ENCODE measurements around the gene PLEKHG5. TPM values are rescaled to one million over a fixed set of nuclear protein-coding genes. Genes with fewer than 3 reads are reported as not detected.

PLEKHG5 gene
- total and polyA plus RNA-seq, 4 donors: 0.28 to 1.9 (median 1.1) TPM

GRCh38 chr1:6471086-6471969 is 20.1 kb downstream of the PLEKHG5 start:
- no peaks in the 10 kb centered on the region for H3K27me3 ChIP-seq (ENCODE audit: control insufficient read depth in 4 of 4, insufficient read depth in 4 of 4, low read length in 3 of 4)
- no peak for TF ChIP-seq ZBTB33 (IDR thresholded peaks at IDR 0.05)
- TF ChIP-seq RXRA (IDR thresholded peaks at IDR 0.05): no peak
- TF ChIP-seq GABPA (IDR thresholded peaks at IDR 0.05 in 1 of 2, conservative IDR thresholded peaks at IDR 0.05 in 1 of 2): no peak
- no peak for TF ChIP-seq CTCF (IDR thresholded peaks at IDR 0.05; ENCODE audit: low read depth, low read length, missing input control)
- 55% methylated on average over 67 of the region's 67 CpGs for WGBS
- no peak for DNase-seq (ENCODE audit: low spot score)
- peak overlapping the region; percentile 45 to 62 for H3K27ac ChIP-seq (ENCODE audit: low read depth in 1 of 2, low read length in 2 of 2)
- H3K9me3 ChIP-seq (ENCODE audit: control insufficient read depth in 4 of 4, low read length in 3 of 4): no peaks in the 10 kb centered on the region
- H3K4me1 ChIP-seq (ENCODE audit: control insufficient read depth in 4 of 4, insufficient read depth in 4 of 4, low read length in 3 of 4): peaks cover 3 to 17% (median 10%) of the 10 kb centered on the region in 4 donors
- no peak overlapping the region for H3K9ac ChIP-seq (ENCODE audit: low read depth in 1 of 2, low read length in 2 of 2)
- H3K4me3 ChIP-seq (ENCODE audit: low read depth in 1 of 3, low read length in 3 of 3): no peak overlapping the region
- H3K36me3 ChIP-seq (ENCODE audit: control insufficient read depth in 4 of 4, insufficient read depth in 3 of 4, low read depth in 1 of 4, low read length in 3 of 4): no peaks in the 10 kb centered on the region

- Histone ChIP-seq H3K27ac (ENCODE audit: low read depth in 1 of 2, low read length in 2 of 2) (no peak overlapping the region), H3K9me3 (ENCODE audit: control insufficient read depth in 4 of 4, low read length in 3 of 4) (no peaks in the 10 kb centered on the region), H3K27me3 (ENCODE audit: control insufficient read depth in 4 of 4, insufficient read depth in 4 of 4, low read length in 3 of 4) (no peaks in the 10 kb centered on the region), H3K9ac (ENCODE audit: low read depth in 1 of 2, low read length in 2 of 2) (no peak overlapping the region), H3K4me1 (ENCODE audit: control insufficient read depth in 4 of 4, insufficient read depth in 4 of 4, low read length in 3 of 4) (peaks cover 3 to 14% (median 10%) of the 10 kb centered on the region in 4 donors), H3K36me3 (ENCODE audit: control insufficient read depth in 4 of 4, insufficient read depth in 3 of 4, low read depth in 1 of 4, low read length in 3 of 4) (no peaks in the 10 kb centered on the region), H3K4me3 (ENCODE audit: low read depth in 1 of 3, low read length in 3 of 3) (no peak overlapping the region)
- no peak for DNase-seq (ENCODE audit: low spot score)
- TF ChIP-seq REST (IDR thresholded peaks at IDR 0.05) (no peak), YY1 (IDR thresholded peaks at IDR 0.05) (no peak), FOXA2 (IDR thresholded peaks at IDR 0.05) (no peak), ZBTB33 (IDR thresholded peaks at IDR 0.05) (no peak), JUND (IDR thresholded peaks at IDR 0.05) (no peak), TAF1 (conservative IDR thresholded peaks at IDR 0.05) (no peak), FOXA1 (IDR thresholded peaks at IDR 0.05) (no peak), RAD21 (IDR thresholded peaks at IDR 0.05) (no peak), EGR1 (IDR thresholded peaks at IDR 0.05; ENCODE audit: low read depth in 2 of 2) (no peak)
- WGBS: 73% methylated on average over 67 of the region's 67 CpGs
Measured at GRCh38 chr1:6470132-6471085, 21.1 kb downstream of the PLEKHG5 start.
